ENCODE results near the gene PROC.

PROC gene

GRCh38 chr2:127418300-127419111, at the start of gene PROC:
Gene PROC (plus strand): TSS chr2:127418427. CDS start chr2:127419943, 1,516 bp downstream.
- no peak for DNase-seq

DNA sequence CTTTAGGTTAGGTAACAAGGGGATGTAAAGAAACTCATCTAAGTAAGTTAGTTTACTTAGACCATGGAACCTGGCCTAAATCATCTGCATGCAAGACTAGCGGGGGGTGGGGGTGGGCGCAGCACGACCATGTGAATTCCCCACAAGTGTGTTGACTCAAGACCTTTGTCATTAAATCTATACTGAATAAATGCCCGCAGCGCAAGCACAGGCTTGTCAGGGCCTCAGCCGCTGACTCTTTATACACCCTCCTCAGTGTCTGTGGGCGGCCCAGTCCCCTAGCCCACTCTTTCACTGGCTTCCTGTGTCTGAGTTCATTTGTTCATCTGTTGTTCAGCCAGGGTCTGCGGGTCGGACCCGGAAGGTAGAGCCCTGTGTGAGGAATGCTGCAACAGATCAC, 48.2 kb upstream of the PROC start:
- DNase-seq: no peak

GRCh38 chr2:127371037-127371436, 47.2 kb upstream of the PROC start:
- no peak for DNase-seq

GRCh38 chr2:127373362-127374083, 44.7 kb upstream of the PROC start:
- no peak for DNase-seq

- DNase-seq: no peak
Observed at GRCh38 chr2:127376257-127376656, 42.0 kb upstream of the PROC start.

DNA sequence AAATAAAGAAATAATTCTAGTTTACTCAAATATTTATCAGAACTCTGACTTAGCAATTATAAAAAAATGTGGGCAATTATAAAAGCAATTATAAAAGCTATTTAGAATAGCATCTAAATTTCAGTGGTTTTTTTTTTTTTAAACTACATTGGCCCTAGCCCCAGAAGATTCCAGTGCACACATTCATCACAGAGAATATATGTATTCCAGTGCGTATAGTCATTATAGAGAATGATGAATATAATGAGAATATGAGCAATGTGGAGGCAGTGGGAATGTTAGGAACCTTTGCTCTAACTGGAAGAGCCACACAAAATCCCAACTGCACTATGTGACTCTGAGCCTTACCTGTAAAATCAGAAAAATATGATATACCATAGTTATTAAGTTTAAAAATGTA, 41.0 kb upstream of the PROC start:
- no peak for DNase-seq

DNA sequence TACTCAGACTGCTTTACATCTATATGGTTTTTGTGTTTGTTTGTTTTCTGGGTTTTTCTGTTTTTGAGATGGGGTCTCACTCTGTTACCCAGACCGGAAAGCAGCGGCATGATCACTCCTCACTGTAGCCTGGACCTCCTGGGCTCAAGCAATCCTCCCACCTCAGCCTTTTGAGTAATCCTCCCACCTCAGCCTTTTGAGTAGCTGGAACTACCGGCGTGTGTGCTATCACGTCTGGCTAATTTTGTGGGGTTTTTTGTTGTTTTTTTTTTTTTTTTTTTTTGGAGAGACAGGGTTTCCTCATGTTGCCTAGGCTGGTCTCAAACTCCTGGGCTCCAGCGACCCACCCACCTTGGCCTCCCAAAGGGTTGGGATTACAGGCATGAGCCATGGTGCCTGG, 39.5 kb upstream of the PROC start:
- peak; percentile 14 for DNase-seq

DNA sequence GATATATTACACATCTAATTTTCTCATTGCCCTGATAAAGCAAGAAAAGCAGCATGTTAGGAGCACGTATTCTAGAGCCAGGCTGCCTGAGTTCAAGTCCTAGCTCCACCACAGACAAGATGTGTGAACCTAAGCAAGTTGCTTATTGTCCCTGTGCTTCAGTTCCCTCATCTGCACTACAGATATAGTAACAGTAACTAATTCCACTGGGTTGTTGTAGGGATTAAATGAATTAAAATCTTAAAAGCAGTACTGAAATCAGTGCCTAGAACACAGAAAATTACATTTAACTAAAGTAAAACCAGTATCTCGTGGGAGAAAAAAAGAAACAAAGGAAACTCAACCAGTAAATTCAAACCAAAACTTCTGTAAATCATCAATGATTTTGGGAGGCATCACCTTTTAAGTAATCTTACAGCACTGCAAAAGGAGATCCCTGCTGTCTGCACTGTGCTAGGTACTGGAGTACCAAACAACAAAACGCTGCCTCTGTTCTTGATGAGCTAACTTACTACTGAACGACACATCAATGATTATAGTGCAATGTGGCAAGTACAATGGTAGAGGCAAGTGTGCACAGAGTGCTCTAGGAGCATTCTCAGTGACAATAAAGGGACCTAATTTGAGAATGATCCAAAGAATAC, 38.4 kb upstream of the PROC start:
- DNase-seq: no peak

DNA sequence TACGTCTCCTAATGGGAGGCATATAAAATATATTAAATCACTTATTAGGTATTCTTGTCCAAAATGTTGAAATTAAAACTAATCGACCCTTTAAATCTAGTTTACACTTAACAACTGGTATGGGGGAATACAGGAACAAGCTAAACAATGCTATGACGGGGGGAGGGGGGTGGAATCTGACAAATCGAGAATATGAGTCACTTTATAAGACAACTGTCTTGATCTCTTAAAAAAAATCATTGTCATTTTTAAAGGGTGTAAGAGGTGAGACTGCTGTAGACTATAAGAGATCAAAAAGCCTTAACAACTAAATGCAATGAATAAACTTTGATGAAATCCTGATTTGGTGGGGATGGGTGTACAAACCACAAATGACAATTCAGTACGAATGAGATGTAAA, 36.5 kb upstream of the PROC start:
- no peak for DNase-seq

DNA sequence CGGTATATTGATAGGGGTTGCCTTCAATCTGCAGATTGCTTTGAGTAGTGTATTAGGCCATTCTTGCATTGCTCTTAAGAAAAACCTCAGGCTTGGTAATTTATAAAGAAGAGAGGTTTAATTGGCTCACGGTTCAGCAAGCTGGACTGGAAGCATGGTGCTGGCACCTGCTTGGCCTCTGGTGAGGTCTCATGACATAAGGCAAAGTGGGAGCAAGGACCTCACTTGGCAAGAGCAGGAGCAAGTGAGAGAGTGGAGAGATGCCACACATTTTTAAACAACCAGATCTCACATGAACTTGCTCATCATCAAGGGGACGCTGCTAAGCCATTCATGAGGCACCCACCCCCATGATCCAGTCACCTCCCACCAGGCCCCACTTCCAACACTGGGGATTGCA, 35.4 kb upstream of the PROC start:
- no peak for DNase-seq

DNA sequence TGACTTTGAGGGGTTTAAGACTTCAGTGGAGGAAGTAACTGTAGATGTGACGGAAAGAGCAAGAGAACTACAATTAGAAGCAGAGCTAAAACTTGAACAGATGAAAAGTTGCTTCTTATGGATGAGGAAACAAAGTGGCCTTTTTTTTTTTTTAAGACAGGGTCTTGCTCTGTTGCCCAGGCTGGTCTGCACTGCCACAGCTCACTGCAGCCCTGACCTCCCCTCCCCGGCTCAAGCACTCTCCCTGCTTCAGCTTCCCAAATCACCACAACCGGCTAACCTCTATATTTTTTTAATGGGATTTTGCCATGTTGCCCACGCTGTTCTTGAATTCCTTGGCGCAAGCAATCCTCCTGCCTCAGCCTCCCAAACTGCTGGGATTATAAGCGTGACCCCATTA, 33.7 kb upstream of the PROC start:
- DNase-seq: no peak

- DNase-seq: no peak
Observed at GRCh38 chr2:127386246-127386645, 32.0 kb upstream of the PROC start.

DNA sequence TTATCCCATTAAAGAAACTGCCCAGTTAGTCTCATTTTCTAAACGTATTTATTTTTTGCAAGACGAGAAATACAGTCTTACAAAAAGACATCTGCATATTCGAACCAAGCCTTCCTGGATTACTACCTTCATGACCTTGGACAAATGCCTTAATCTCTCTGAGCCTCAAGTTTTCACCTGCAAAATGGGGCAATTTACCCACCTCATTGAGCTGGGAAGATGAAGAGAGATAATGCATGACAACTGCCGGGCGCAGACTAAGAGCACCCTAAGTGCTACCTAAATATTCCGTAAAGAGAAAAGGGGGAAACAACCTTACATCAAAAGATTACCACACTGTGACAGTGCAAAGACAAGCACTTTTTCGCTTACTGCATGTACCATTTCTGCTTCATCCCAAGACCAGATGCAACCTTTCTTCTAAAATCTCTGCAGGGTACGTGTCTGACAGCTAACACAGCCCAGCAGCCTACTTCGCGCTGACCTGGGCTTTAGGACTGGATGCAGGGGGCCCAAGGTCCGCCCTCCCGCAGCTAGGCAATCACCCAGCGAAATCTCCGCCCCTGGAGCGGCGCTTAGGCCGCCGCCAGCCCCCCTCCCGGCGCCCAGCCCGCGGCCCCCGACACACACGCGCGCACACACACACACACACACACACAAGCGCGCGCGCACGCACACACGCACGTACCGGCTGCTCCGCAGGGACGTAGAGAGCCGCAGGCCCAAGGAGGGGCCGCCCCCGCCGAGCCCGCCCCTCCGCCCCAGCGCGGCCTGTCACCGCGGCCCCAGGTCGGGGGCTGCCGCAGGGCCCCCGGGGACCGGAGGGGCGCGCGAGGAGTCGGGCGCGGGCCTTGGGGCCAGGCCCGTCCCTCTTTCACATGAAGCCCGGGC, 31.2 kb upstream of the PROC start:
- peak; percentile 75 for DNase-seq

- peak; percentile 82 for DNase-seq
Observed at GRCh38 chr2:127387655-127388422, 30.4 kb upstream of the PROC start, which contains the start of gene MAP3K2. Gene MAP3K2 (minus strand): TSS chr2:127387975. CDS start chr2:127343129, 44,846 bp downstream.

DNA sequence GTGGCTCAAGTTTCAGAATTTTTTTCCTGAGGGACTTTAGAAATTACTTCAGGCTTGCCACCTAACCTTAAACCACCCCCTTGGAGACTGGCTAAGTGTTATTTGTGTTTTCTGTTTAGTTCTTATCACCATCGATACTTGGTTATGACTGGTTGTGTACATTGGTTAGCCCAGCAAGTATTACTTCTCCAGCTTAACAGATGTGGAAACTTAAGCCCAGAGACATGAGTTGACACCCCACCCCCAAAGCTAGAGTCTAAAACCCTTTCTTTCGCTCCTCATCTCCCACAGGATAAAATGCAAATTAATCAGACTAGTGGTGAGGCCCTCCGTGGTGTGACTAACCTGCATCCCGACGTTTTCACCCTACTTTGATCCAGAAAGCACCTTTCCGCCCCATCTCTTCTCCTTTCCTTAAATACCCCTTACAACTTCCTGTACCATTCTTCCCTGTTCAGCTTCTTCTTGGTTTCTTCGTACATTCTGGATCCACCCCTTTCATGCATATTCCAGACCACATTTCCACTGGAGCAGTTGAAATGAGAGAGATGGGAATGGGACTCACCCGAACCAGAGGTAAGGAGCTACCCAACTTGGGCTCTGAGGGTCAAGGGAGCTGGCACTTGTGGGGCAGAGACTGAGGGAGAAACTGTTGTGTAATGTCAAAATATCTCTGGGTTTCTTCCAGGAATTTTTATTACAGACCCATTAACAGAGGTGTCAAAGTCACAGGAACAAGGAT, 29.6 kb upstream of the PROC start:
- no peak for DNase-seq

DNA sequence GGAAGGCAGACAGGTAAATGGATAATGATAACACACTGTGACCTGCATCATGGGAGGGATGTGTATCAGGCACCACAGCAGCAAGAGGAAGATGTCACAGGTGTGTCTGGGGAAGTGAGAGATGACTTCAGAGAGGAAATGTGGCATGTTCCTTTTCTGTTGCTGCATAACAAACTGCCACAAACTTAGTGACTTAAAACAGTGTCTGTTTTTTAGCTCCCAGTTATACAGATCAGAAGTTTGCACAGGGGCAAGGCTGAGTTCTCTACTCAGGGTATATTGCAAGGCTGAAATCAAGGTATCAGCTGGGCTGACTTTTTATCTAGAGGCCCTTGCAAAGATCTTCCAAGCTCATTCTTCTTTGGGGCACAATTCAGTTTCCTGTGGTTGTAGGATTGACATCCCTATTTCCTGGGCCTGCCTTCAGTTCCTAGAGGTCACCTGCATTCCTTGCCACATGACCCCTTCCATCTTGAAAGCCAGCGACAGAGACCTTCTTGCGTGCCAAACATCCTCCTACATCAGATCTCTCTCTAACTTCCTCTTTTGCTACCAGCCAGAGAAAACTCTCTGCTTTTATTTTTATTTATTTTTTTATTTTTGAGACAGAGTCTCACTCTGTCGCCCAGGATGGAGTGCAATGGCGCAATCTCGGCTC, 28.3 kb upstream of the PROC start:
- DNase-seq: no peak

- DNase-seq: no peak
Observed at GRCh38 chr2:127392133-127392827, 25.9 kb upstream of the PROC start.

- DNase-seq: no peak
Observed at GRCh38 chr2:127392828-127393578, 25.2 kb upstream of the PROC start.

DNA sequence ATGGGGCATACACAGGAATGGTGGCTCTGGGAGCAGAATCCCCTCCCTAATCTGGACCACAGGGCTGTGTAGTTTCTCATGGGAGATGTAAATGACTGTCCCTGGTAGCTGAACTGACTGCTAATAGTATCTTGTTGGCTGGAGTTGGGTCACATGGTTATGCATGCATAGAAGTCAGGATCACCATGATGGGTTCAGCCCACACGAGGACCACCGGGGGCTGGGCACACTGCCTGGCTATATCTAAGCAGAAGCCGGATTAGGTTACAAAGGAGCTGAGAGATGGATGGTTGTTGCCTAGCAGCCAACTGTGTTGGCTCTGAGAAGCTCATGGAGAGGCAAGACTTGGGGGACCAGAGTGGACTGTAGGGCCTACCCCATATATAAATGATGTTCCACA, 23.7 kb upstream of the PROC start:
- DNase-seq: no peak

Data from kidney glomerular epithelial cell (primary cell).